NCI-H1105 treated with DMSO at 0.1 percent for 48 hours (cell line): Measurements from ENCODE around the gene PANK2.
"Not testable (repeated sequence)": the region's sequence is repeated elsewhere in the genome, so short reads cannot be mapped to it uniquely, and the experiment has no call there.

Experiments
- DNase-seq: peaks from one replicate; lab custom pipeline; 2025; lab: John Stamatoyannopoulos, UW

The PANK2 gene

DNA sequence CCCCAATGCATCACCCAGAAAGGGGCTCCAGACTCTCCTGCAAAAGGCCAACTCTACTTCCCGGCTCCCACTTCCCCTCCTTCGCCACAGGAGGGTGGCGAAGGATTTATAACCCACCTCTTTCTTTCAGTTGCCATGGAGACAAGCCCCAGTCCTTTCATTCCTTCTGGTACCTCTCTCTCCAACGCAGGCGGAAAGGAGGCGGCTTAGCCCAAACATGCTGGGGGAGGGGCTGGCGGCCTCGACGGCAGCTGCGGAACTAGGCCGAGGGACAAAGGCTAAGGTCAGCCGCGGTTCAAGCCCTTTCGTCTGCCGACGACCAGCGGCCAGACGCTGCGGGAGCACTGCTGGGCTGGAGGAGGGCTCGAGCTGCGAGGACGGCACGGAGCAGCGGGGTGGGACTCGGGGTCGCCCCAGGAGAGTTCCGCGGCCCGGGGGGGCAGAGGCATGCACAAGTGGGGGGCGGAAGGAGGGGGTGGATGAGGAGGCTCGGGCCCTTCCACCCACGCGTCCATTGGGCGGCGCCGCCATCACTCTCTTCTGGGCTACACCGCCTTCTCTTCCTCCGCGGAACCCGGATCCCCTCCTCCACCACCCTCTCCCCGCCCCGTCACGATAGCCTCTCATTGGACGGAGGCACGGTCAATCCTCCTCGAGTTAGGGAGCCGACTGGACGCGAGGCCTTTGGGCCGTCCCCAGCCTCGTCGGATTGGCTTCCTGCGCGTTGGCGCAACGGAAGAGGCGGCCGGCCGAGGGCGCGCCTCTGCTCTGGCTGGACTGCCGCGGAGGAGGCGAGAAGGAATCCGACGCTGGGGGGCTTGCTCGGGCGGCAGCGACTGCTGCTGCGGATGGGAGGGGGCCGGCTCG lies at the start of gene PANK2:
PANK2 (plus strand) TSS at position 766 of the 867 bp plus-strand sequence.
- DNase-seq, result peak; percentile 98

DNA sequence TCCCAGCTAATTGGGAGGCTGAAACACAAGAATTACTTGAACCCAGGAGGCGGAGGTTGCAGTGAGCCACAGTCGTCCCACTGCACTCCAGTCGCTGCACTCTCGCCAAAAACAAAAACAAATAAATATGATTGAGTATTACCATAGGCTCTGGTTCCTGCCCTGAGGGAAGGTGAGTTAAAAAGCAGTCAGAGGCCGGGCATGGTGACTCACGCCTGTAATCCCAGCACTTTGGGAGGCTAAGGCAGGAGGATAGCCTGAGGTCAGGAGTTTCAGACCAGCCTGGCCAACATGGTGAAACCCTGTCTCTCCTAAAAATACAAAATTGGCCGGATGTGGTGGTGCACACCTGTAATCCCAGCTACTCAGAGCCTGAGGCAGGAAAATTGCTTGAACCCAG lies 49.0 kb upstream of the PANK2 start:
- not testable (repeated sequence) for DNase-seq

DNA sequence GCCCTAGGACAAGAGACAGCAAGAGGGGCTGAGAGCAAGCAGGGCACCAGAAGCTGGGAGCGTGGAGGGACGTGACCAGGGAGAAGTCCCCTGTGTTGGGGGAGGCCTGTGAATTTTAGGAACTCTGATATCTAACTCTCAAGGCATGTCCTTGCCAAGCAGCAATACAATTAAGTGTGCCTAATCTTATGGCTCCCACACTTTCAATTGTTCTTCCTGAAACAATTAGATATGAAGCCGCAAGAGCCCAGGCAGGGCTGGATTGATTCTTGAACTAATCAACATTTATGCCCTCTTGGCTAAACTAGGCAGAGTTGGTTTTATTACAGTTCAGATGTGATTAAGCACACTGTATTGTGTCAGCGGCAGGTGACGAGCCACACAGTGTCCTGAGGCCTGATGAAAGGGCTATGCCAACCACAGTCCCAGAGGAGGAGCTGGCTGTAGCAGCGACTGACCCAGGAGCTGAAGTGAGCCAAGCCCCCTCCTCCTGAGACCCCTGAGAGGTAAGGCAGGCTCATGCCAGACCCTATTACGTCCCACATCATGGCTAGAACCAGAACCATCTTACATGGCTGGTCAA lies 46.7 kb upstream of the PANK2 start:
- DNase-seq, result no peak

DNA sequence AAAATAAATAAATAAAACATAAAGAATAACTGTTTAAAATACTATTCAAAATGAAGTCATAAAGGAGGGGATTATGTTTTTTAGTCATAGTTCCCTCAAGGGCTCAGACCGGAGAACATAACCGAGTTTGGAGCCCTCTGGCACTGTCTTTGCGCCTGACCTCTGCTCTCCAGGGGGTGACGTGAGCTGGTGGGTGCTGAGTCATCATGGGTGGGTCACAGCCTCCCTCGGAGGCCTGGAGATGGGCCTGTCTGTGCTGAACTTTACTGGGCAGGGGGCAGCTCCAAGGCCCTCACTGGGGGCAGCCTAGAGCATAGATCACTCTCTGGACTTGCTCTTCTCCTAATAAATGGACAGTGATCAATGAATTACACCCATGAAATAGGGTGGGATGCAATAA lies 45.7 kb upstream of the PANK2 start:
- no peak for DNase-seq

DNA sequence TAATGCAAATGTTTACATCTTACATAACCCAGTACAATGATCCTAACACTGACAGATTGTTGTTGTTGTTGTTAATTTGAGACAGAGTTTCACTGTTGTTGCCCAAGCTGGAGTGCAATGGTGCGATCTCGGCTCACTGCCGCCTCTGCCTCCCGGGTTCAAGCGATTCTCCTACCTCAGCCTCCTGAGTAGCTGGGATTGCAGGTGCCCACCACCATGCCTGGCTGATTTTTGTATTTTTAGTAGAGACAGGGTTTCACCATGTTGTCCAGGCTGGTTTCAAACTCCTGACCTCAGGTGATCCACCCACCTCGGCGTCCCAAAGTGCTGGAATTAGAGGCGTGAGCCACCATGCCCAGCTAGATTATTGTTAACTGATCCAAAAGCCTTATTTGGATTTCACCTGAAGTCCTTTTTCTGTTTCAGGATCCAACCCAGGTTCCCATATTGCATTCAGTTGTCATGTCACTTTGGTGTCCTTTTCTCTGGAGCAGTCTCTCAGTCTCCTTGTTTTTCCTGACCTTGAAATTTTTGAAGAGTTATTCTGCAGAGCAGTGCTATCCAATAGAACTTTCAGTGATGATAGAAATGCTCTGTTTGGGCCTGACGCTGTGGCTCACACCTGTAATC lies 45.1 kb upstream of the PANK2 start:
- DNase-seq, result not testable (repeated sequence)

DNA sequence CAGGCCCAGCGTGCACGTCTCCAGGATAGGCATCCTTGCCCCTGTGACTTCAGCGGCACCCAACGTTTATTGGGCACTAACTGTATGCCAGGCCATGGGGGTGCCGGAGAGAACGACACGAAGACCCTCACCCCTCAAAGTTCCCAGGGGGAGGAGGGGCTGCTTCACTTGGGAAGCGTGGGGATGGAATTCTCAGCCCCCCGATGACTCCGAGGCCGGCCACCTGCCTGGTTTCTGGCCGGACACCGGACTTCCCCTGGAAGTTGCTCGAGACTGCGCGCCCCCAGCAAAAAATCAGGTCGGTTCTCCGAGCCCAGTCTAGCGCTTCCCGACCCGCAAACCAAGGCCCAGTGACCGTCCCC lies 42.8 kb upstream of the PANK2 start:
- DNase-seq, result no peak

DNA sequence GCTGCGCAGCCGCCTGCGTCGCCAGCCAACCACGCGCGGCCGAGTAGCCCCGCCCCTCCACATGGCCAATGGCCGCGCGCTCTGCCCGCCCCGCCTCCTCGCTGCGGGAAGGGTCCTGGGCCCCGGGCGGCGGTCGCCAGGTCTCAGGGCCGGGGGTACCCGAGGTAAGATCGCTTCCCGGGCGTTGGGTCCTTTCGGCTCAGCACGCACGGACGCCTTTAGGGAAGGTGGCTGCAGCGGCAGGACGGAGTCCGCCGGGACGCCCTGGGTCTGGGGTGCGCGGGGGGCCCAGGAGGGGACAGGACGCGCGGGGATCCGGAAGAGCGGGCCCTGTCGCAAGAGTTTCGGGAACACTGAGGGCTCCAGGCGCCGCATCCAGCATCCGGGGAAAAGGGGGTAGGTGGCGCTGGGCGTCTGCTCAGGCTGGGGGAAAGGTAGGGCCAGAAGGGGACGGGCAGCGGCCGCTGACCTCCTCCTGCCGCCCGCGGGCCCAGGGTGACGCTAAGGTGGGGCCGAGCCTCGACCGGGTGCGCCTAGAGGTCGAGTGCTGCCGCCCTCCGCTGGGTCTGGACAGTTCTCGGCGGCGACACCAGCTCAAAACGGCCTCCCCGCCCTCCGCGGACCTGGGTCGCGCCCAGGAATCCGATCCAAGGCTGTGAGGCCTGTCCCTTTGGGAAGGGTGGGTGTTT lies 42.3 kb upstream of the PANK2 start, which contains the start of gene MAVS:
MAVS (plus strand) TSS at position 95 of the 689 bp plus-strand sequence. CDS start 7,791 bp downstream, outside the sequence.
- peak; percentile 85 for DNase-seq

DNA sequence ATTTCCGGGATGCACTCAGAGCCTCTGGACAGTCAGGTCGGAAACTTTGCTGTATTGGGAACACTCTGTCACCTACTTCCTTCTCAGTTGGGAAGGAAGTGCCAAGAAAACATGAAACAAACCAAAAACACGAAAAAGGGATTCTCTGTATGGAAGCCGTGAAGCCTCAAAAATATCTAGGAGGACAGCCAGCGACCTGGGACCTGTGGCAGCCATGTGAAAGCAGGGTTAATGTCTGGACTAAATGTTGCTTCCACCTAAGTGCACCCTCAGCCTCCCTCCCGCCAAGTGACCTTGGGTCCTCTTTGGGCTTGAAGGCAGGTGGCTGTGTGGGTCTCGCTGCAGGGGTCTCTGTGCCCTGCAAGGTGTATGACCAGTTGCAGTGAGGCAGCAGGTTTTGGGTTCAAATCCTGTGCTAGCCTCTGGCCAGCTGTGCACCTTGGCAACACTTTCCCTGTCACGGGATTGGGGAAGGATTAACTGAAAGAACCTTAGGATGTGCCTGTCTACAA lies 41.7 kb upstream of the PANK2 start:
- DNase-seq, result no peak

DNA sequence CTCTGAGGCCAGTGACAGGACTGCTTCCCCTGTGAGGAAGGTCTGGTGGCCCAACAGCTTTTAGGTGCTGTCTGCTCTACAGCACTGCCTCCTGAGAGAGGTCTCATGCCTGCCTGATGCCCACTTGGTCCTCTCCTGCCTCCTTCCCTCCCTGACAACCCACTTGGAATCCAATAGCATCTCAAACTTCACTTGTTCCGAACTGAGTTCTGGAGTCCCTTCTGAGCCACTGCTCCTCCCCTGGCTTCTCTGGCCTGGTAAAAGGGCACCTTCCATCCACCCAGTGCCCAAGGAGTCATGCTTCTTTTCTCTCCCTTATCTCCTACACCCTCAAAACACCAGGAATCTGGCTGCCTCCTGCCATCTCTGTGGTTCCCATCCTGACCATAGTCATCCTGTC lies 40.6 kb upstream of the PANK2 start:
- no peak for DNase-seq

DNA sequence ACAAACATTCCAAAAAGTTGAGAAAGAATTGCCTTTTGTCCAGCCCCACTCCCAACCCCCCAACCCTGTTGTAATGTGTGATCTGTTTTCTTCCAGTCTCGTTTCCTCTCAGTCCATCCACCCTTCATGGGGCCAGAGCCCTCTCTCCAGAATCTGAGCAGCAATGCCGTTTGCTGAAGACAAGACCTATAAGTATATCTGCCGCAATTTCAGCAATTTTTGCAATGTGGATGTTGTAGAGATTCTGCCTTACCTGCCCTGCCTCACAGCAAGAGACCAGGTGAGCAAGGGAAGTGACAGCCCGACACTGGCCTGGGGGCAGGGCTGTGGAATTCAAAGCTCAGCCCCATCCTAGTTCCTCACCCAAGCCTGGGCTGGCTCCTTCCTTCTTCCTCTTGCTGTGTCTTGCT lies 34.7 kb upstream of the PANK2 start:
- DNase-seq, result no peak

DNA sequence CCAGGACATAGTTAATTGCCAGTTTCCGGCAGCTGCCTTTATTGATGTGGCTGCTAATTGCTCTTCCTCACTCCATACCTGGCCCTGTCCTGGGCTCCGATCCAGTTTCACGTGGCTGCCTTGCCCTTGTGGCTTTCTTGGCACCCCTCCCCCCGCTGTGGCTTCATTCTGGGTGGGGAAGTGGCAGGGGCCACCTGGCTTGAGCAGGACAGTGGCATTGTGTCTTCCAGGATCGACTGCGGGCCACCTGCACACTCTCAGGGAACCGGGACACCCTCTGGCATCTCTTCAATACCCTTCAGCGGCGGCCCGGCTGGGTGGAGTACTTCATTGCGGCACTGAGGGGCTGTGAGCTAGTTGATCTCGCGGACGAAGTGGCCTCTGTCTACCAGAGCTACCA lies 31.8 kb upstream of the PANK2 start:
- DNase-seq, result peak; percentile 97

DNA sequence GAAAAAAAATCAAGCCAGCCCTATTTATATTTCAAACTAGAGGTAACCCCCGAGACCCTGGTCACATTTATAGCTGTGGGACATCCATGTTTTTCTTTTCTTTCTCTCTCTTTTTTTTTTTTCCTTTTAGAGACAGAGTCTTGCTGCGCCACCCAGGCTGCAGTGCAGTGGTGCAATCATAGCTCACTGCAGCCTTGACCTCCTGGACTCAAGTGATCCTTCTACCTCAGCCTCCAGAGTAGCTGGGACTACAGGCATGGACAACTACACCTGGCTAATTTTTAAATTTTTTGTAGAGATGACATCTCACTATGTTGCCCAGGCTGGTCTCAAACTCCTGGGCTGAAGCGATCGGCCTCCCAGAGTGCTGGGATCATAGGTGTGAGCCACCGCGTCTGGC lies 30.5 kb upstream of the PANK2 start:
- DNase-seq, result no peak

DNA sequence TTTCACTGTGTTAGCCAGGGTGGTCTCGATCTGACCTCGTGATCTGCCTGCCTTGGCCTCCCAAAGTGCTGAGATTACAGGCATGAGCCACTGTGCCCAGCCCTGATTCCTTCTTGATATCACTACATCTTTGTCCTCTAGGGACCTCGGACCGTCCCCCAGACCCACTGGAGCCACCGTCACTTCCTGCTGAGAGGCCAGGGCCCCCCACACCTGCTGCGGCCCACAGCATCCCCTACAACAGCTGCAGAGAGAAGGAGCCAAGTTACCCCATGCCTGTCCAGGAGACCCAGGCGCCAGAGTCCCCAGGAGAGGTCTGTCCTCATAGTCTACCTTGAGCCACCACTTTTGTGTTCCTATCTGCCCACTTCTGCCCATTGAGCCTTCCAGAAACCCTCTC lies 28.0 kb upstream of the PANK2 start:
- DNase-seq, result no peak

DNA sequence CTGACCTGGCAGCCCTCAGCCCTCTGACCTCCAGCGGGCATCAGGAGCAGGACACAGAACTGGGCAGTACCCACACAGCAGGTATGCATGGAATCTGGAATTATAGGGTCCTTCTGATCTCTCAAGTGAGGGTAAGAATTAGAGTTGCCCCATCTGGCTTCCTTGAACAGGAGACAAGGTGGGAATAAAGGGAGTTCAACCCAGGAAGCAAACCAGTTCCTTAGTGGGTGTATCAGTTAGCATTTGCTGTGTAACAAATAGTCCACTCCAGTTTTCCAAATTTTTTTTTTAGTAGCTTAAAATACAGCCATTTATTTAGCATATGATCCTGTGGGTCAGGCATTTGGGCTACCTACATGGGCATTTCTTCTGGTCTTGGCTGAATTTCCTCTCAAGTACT lies 26.9 kb upstream of the PANK2 start:
- DNase-seq, result no peak

DNA sequence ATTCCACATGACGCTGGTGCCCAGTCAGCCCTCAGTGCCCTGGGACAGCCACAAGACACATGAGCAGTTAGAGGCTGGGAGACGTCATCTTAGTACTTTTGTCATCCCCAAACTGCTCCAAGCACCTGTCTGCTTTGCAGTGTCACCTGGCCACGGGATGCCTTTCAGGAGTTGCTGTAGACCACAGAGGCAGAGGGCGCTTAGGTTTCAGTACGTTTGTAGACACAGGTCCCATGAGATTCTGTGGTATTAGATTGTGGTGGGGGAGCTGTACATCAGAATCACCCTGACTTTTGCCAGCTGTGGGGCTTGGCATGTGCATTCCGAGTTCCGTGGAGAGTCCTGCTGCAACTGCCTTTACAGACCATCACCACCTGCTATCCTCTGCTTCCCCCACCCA lies 25.9 kb upstream of the PANK2 start:
- no peak for DNase-seq

DNA sequence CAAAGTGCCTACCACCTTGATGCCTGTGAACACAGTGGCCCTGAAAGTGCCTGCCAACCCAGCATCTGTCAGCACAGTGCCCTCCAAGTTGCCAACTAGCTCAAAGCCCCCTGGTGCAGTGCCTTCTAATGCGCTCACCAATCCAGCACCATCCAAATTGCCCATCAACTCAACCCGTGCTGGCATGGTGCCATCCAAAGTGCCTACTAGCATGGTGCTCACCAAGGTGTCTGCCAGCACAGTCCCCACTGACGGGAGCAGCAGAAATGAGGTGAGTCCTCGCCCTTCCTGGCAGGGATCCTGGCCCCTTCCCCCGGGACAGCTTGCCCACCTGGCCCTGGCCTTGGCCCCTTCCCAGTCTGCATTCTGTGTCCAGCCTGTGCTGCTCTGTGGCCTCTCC lies 24.7 kb upstream of the PANK2 start:
- peak; percentile 29 for DNase-seq

DNA sequence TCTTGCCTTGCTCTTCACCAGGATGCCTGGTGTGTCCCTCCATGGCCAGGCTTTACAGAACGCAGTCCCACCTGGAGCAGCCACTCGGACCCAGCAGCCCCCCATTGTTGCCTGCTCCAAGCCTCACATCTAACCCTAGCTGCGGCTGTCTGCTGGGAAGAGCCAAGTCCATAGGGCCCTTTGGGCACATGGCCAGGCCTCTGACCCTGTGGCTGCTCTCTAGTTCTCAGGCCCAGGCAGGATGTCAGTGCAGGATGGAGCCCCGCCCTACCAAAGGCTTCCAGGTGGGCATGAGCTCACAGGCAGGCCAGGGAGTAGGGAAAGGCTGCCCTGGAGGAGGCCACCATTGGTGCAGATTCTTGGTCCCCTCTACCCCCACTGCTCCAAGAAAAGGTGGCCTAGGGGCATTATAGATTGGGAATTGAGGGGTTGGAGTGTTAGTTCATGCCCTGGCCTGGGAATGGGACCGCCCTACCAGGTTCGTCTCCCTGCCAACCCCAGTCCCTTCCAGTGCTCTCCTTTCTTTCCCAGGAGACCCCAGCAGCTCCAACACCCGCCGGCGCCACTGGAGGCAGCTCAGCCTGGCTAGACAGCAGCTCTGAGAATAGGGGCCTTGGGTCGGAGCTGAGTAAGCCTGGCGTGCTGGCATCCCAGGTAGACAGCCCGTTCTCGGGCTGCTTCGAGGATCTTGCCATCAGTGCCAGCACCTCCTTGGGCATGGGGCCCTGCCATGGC lies 23.9 kb upstream of the PANK2 start:
- DNase-seq, result no peak

DNA sequence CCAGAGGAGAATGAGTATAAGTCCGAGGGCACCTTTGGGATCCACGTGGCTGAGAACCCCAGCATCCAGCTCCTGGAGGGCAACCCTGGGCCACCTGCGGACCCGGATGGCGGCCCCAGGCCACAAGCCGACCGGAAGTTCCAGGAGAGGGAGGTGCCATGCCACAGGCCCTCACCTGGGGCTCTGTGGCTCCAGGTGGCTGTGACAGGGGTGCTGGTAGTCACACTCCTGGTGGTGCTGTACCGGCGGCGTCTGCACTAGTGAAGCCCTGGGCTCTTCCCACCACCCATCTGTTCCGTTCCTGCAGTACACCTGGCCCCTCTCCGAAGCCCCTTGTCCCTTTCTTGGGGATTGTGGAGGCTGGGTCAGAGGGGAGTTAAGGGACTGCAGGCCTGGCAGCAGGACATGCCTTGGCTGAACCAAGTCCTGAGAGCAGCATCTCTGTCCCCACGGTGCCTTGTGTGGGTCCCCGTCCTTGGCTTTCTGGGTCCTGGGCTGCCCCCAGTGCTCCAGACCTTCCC lies 23.2 kb upstream of the PANK2 start:
- no peak for DNase-seq

DNA sequence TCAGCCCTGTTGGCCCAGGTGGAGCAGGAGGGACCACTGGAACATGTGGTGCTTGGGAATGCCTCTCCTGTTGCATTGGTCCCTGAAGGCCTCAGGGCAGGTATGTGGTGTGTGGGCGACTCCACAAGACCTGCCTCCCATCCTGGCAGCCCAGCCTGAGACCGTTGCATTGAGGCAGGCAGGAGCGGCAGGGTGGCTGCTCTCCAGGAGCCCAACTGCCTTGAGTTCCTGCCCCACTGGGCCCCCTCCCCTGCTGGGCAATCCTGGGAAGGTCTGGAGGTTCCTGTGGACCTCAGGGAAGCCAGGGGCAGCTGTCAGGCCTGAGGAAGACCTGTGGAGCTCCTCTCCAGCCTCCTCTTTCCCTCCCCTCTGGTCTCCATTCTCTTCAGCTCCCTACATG lies 22.7 kb upstream of the PANK2 start:
- DNase-seq, result no peak

DNA sequence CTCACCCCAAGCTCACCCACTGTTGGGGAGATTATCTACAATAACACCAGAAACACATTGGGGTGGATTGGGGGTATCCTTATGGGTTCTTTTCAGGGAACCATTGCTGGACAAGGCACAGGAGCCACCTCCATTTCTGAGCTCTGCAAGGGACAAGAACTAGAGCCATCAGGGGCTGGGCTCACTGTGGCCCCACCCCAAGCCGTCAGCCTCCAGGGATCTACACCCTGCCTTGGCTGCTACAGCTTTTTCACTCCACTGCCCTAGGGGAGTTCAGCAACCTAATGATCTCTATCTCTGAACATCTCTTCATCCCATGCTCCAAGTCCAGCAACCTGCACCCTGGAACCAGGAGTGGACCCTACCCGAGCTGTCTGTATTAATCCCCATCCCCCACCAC lies 21.4 kb upstream of the PANK2 start:
- DNase-seq, result no peak

DNA sequence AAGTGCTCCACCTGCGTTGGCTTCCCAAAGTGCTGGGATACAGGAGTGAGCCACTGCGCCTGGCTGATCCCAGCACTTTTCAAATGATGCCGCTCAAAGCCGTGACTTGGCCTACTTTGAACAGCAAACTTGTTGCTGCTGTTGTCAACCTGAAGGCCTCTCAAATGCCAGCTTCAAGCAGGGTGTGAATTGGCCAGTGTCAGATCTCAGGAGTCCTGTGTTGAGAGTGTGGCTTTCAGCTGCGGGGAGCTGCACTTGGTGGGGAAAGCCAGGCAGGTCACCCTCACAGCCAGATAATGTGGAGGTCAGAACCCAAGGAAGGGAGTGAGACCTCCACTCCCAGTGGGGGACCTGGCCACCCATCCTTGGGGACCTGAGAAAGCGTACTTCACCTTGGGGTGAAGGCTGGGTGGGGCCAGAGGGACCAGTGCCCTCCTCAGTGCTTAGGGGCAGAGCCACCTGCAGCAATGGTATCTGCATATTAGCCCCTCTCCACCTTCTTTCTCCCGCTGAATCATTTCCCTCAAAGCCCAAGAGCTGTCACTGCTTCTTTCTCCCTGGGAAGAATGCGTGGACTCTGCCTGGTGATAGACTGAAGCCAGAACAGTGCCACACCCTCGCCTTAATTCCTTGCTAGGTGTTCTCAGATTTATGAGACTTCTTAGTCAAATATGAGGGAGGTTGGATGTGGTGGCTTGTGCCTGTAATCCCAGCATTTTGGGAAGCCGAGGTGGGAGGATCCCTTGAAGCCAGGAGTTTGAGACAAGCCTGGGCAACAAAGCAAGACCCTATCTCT lies 19.1 kb upstream of the PANK2 start:
- DNase-seq, result no peak
